Middle frontal gyrus (tissue), 1 donor: ENCODE results near the gene EXOC3L2.

Source experiments
- DNase-seq: peaks from one replicate; pipeline ENCODE4 v3.0.0-alpha.2; 2015; ENCODE audit warnings: low spot score; ENCODE audit errors: extremely low spot score

The EXOC3L2 gene

DNA sequence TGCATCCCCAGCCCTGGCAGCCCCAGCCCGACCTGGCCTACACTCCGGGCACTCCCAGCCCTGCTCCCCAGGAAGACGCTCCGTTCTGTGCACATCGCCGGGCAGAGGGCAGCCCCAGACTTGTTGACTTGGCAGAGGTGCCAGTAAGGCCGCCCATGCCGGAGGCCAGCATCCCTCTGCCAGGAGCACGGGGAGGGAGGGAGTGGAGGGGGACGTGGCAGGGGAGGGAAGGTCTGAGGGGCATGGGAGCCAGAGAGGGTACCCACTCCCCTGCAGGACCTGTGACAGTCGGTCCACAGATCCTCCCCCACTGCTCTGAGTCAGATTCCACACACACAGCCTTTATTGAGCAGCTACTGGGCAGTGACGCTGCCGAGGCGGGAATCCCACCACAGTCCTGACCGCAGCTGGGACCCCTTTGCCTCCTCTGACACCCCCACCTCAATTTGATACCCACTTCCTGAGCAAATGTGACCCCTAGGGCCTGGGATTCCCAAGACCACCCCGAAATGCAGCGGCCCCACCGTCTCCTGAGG is 82.5 kb downstream of the EXOC3L2 start:
- no peak for DNase-seq
